DMS79 (cell line): Measurements from ENCODE around the gene EIF2S1.
"Not testable (repeated sequence)": the region's sequence is repeated elsewhere in the genome, so short reads cannot be mapped to it uniquely, and the experiment has no call there.

Source experiments
- DNase-seq: peaks from one replicate; lab custom pipeline; 2025; lab: John Stamatoyannopoulos, UW

Gene EIF2S1

DNA sequence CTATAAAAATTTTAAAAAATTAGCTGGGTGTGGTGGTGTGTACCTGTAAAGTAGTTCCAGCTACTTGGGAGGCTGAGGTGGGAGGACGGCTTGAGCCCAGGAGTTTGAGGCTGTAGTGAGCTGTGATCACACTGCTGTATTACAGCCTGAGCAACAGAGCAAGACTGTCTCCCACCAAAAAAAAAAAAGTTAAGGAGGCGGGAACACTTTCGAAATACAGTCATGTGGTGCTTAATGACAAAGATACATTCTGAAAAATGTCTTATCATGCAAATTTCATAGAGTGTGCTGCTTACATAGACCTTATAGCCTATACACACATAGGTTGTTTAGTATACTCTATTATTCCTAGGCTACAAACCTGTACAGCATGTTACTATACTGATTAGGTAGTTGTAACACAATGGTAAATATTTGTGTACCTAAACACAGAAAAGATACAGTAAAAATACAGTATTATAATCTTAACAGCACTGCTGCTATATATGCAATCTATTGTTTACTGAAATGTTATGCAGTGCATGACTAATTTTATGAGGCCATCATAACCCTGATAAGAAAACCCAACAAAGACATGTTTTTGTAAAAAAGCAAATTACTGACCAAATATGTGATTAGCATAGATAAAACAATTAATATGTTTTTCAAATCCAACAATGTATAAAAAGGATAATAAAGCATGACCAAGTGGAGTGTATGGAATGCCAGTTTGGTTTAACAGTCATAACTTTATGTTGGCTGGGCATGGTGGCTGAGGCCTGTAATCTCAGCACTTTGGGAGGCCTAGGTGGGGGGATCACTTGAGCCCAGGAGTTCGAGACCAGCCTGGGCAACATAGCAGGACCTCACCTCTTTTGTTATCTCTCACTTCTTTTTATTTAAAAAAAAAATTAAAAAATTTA lies 11.4 kb downstream of the EIF2S1 start:
- DNase-seq: no peak

- no peak for DNase-seq
Measured at GRCh38 chr14:67372833-67373232, 12.7 kb downstream of the EIF2S1 start.

GRCh38 chr14:67373347-67373746 lies 13.2 kb downstream of the EIF2S1 start:
- DNase-seq: no peak

GRCh38 chr14:67377916-67378315 lies 17.8 kb downstream of the EIF2S1 start:
- DNase-seq: no peak

DNA sequence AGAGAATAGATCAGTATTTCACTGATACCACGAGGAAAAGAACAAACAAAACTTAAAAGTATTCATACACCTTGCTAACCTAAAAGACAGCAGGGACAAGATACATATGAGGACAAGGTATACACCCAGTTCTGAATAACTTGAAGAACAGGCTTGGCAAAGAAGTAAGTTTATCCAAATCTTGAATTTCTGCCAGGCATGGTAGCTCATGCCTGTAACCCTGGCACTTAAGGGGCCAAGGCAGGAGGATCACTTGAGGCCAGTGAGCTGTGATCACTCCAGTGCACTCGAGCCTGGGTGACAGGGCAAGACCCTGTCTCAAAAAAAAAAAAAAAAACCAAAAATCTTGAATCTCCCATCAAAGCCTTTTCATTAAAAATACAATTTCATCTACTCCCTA lies 25.0 kb downstream of the EIF2S1 start:
- peak; percentile 99 for DNase-seq

GRCh38 chr14:67385618-67386017 lies 25.5 kb downstream of the EIF2S1 start:
- peak; percentile 86 for DNase-seq

GRCh38 chr14:67387195-67387594 lies 27.1 kb downstream of the EIF2S1 start:
- DNase-seq: no peak

DNA sequence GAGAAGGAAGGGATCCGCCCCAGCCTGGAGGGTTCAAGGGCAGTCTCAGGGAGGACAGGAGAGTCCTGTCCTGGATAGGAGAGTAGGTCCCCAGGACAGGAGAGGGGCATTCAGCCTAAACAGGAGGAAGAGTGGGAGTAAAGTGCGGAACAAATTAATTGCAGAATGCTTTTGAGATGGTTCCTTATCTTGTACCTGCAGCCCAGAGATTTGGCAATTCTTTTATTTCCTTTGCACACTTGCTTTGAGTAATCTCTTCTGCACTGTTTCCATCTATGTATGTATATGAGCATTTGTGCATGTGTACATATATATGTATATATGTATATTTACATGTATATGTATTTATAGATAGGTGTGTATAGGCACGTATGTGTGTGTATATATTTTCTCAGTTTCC lies 29.1 kb downstream of the EIF2S1 start:
- no peak for DNase-seq

DNA sequence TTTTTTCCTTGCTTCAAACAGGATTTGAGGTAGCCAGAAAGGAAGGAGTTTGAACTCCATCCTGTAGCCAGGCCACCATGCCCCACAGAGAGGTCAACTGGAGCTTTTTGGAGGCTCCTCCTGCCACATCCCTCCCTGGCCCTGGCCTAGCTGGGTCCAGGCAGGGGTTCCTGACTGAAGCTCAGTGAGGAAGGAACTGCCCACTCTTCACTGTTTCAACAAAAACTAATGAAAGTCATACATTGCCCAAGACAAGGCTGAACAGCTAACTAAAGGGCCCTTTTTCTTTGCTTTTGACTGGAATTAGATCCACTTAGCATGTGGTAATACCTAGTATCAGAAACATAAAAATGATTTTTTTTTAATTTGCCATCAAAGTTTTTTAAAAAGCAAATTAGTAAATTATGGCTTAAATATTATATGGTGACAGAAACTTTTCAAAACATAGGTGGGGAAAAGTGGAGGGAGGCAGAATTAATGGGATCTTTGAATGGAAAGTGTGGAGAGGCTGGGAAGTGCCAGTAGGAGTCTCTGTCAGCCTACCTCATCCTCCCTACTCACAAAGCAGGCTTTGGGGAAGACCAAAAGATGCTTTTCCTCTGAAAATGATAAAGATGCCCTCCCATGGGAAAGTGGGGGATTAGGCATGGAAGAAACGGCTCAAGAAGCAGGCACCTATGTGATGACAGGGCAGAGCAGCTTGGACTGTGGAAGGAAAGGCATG lies 29.8 kb downstream of the EIF2S1 start:
- no peak for DNase-seq

DNA sequence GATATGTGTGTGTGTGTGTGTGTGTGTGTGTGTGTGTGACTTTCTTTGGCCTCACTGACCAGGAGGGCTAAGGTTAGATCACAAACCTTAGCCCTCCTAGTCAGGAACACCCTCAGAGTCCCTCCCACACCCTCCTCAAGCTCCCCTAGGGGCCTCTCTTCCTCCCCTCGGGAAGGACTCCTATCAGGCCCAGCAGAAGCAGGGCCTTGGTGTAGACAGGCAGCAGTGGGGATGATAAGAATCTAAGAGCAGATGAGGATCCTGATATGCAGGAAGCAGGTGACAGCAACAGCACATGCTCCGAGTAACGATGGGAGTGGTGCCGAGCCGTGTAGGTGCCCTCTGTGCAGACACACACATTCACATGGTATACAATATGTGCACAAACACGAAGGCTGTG lies 31.1 kb downstream of the EIF2S1 start:
- DNase-seq: no peak

GRCh38 chr14:67392123-67392522 lies 32.0 kb downstream of the EIF2S1 start:
- no peak for DNase-seq

DNA sequence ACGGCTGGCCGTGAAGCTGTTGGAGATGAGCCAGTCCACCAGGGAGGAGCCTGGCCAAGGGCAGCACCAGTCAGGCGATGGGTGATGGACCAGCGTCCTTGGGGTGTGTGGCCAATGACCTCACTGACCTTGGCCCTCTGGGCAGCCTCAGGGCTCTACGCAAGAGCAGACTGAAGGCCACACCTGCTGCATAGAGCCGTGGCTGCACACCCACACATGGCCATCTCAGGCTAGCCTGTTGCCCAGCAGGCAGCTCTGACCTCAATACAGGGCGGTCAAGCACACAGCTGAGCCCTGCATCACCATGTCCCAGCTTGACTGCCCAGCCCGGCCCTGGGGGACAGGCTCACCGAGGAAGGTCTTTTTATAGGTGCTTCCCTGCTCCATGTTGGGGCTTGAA lies 32.7 kb downstream of the EIF2S1 start:
- DNase-seq: no peak

- no peak for DNase-seq
Measured at GRCh38 chr14:67393689-67394088, 33.6 kb downstream of the EIF2S1 start.

DNA sequence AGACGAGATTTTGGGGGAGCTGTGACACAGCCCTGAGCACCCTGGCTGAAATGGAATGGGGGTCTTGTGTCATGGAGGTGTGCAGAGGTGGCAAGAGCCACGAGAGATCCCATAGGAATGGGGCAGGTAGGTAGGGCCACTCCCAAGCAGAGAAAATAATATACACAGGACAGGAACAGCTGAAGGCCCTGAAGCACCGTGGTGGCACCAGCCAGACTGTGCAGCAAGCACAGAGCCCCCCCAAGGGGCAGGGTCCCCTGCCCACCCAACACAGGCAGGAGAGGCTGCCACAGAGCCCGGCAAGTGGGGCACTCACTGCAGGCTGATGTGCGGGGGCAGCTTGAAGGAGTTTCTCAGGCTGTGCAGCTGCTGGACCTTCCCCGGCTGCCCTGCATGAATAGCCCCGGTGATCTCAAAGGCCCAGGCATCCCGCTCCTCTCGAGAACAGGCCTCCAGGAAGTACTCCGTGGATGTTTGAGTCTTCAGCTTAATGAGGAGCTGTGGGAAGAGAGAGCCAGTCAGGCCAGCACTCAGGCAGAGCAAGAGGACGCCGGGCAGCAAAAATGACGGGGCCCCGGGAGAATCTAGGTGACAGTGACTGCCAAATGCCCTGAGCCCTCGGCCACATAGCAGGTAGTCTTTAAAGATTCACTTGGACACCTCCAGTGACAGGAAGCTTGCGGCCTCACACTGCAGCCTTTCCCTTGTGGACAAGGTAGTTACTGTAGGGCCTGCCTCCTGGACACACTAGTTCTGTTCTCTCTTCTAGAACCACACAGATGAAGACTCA lies 35.2 kb downstream of the EIF2S1 start:
- no peak for DNase-seq

DNA sequence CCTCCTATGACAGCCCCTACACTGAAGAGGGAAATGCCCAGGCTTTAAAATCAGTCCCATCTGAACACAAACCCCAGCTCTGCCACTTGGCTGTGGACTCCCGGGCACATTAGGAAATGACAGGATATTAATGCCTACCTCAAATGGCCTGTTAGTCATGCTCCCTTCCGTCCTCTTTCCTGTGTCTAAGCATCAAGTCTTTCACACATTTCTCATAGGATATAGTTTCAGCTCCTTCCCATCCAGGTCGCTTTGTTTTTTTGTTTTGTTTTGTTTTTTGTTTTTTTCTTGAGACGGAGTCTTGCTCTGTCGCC lies 35.7 kb downstream of the EIF2S1 start:
- DNase-seq: no peak

DNA sequence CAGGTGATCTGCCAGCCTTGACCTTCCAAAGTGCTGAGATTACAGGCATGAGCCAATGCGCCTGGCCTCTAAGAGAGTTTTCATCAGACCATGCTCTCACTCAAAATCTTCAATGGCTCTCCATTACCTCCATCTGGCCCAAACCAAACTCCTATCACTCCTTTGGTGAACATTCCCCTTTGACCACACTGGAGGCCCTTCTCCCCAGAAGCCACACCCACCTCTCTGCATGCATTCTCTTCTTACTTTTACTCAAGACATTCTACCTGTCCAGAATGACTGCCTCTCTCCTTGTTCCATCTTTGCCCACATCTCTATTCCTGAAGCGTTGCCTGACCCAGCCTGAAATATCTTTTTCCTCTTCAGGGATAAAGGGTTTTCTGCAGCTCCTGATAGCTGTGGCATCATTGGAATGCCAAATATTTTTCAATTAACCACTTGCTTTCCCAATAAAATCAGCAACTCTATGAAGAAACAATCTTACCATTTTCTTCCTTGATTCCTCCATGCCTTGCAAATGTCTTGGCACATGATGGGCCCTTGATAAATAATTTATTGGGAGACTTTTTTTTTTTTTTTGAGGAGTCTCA lies 36.3 kb downstream of the EIF2S1 start:
- no peak for DNase-seq

GRCh38 chr14:67397536-67397935 lies 37.4 kb downstream of the EIF2S1 start:
- DNase-seq: no peak

DNA sequence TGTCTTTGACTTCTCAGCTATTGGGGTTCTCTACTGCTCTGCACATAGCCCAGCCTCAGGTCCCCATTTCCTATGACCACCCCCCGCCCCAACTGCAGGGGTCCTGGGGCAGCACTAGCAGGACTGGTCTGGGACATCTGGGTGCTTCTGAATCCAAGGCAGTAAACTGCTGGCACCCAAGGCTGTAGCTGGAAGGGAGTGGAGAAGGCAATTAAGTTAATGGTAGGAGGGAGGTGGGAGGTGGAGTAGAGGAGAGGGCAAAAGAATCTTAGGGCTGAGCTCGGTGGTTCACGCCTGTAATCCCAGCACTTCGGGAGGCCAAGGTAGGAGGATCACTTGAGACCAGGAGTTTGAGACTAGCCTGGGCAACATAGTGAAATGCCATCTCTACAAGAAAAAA lies 40.3 kb downstream of the EIF2S1 start:
- DNase-seq: no peak

GRCh38 chr14:67405771-67406170 lies 45.6 kb downstream of the EIF2S1 start:
- no peak for DNase-seq

GRCh38 chr14:67408122-67408801 lies 48.1 kb downstream of the EIF2S1 start:
- not testable (repeated sequence) for DNase-seq

DNA sequence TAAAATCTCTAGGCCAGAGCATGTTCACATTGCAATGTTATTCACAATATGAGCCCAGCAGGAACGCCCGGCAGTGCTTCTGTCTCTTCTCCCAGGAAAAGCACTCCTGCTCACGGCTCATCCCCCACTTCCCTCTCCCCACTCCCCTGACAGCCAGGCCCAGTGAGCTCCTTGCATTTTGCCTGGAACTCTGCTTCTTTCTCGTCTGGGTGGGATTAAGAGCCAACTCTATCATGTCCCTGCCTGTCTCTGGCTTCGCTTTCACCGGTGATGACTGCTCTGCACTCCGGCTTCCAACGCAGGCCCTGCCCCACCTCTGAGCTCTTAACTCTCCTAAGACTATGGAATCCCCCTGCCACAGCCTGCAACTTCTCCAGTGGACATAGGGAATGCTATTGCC lies 49.3 kb downstream of the EIF2S1 start:
- DNase-seq: no peak

DNA sequence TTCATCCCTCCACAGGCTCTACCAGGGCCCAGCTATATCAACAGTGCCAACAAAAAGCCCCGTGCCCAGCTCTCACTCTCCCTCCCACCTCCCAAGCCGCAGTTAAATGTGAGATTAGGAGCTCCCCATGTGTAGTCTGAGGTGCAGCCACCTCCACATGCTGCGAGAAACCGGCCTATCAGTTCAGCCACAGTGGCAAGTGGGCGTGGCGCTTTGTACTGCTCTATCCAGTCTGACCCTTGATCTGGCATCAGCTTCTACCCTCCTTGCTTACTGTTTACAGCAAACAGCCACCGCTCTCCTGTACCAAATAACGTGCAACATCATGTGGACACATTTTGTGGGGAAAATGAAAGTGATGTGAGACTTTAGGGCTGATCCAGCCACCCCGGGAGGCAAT lies 50.2 kb downstream of the EIF2S1 start:
- DNase-seq: no peak
